ENCODE data around the gene IFNGR2.

Gene IFNGR2

GRCh38 chr21:33392284-33392985, 10.8 kb upstream of the IFNGR2 start:
- H3K4me3 ChIP-seq (replicated peaks; ENCODE audit: low read depth, low read length), result no peak overlapping the region
- no peak for DNase-seq (ENCODE audit: low read depth)
- TF ChIP-seq CTCF (IDR thresholded peaks at IDR 0.05; ENCODE audit: low read length, missing control alignments), result no peak

- H3K4me3 ChIP-seq (replicated peaks; ENCODE audit: low read depth, low read length), result no peak overlapping the region
- no peak for DNase-seq (ENCODE audit: low read depth)
- TF ChIP-seq CTCF (IDR thresholded peaks at IDR 0.05; ENCODE audit: low read length, missing control alignments), result no peak
Observed at GRCh38 chr21:33393348-33393747, 9.9 kb upstream of the IFNGR2 start.

GRCh38 chr21:33394260-33394659, 9.0 kb upstream of the IFNGR2 start:
- TF ChIP-seq CTCF (IDR thresholded peaks at IDR 0.05; ENCODE audit: low read length, missing control alignments), result no peak
- DNase-seq (ENCODE audit: low read depth), result no peak
- H3K4me3 ChIP-seq (replicated peaks; ENCODE audit: low read depth, low read length), result no peak overlapping the region

GRCh38 chr21:33395891-33396331, 7.3 kb upstream of the IFNGR2 start:
- no peak for TF ChIP-seq CTCF (IDR thresholded peaks at IDR 0.05; ENCODE audit: low read length, missing control alignments)
- H3K4me3 ChIP-seq (replicated peaks; ENCODE audit: low read depth, low read length), result no peak overlapping the region
- DNase-seq (ENCODE audit: low read depth), result peak; percentile 36

GRCh38 chr21:33396436-33396835, 6.8 kb upstream of the IFNGR2 start:
- no peak overlapping the region for H3K4me3 ChIP-seq (replicated peaks; ENCODE audit: low read depth, low read length)
- no peak for DNase-seq (ENCODE audit: low read depth)
- no peak for TF ChIP-seq CTCF (IDR thresholded peaks at IDR 0.05; ENCODE audit: low read length, missing control alignments)

- no peak for TF ChIP-seq CTCF (IDR thresholded peaks at IDR 0.05; ENCODE audit: low read length, missing control alignments)
- DNase-seq (ENCODE audit: low read depth), result peak; percentile 84
- no peak overlapping the region for H3K4me3 ChIP-seq (replicated peaks; ENCODE audit: low read depth, low read length)
Observed at GRCh38 chr21:33396951-33397350, 6.3 kb upstream of the IFNGR2 start.

GRCh38 chr21:33397717-33398116, 5.5 kb upstream of the IFNGR2 start:
- no peak for TF ChIP-seq CTCF (IDR thresholded peaks at IDR 0.05; ENCODE audit: low read length, missing control alignments)
- no peak for DNase-seq (ENCODE audit: low read depth)
- no peak overlapping the region for H3K4me3 ChIP-seq (replicated peaks; ENCODE audit: low read depth, low read length)

Measured in fibroblast of pulmonary artery (primary cell).